ENCODE data around the gene RPS6KA5. TPM values are rescaled to one million over a fixed set of nuclear protein-coding genes. Genes with fewer than 3 reads are reported as not detected.

Gene RPS6KA5
- total RNA-seq, 1 donor from 2014 or later: 1.0 TPM

- Mint-ChIP-seq H3K27ac (ENCODE audit: unreplicated experiment) (no peak overlapping the region), H3K36me3 (ENCODE audit: low read depth, unreplicated experiment) (peaks cover 3% of the 10 kb centered on the region), H3K9me3 (ENCODE audit: unreplicated experiment) (peaks cover 3% of the 10 kb centered on the region), H3K27me3 (ENCODE audit: low read depth, unreplicated experiment) (no peaks in the 10 kb centered on the region), H3K4me1 (ENCODE audit: low read depth, unreplicated experiment) (no peaks in the 10 kb centered on the region), H3K4me3 (ENCODE audit: unreplicated experiment) (no peak overlapping the region)
- Histone ChIP-seq H3K4me3 (ENCODE audit: insufficient read depth, low read depth, low read length) (no peak overlapping the region), H2AFZ (ENCODE audit: low read depth, low read length) (no peak overlapping the region), H3K27me3 (ENCODE audit: insufficient read depth, low read length) (peaks cover 2% of the 10 kb centered on the region), H3K79me2 (ENCODE audit: insufficient read depth, low read length) (no peaks in the 10 kb centered on the region), H3K4me1 (ENCODE audit: insufficient read depth, low read length) (no peaks in the 10 kb centered on the region), H3K36me3 (ENCODE audit: insufficient read depth, low read length) (no peaks in the 10 kb centered on the region), H3K9ac (ENCODE audit: low read length) (no peak overlapping the region), H3K27ac (ENCODE audit: low read depth, low read length) (no peak overlapping the region), H4K20me1 (ENCODE audit: insufficient read depth, low read length) (no peaks in the 10 kb centered on the region), H3K4me2 (ENCODE audit: low read length) (no peak overlapping the region), H3K9me3 (ENCODE audit: insufficient read depth, low read depth, low read length) (peaks cover 3% of the 10 kb centered on the region)
- no peak for DNase-seq (ENCODE audit: low read depth)
- no peak for FAIRE-seq
- TF ChIP-seq EZH2 (IDR thresholded peaks at IDR 0.05; ENCODE audit: insufficient read depth, low read length) (no peak), CTCF (IDR thresholded peaks at IDR 0.05; ENCODE audit: insufficient read depth, low read depth, low read length) (no peak)
Measured at GRCh38 chr14:90963343-90963742, 97.1 kb downstream of the RPS6KA5 start.

- H3K4me1 Mint-ChIP-seq (ENCODE audit: low read depth, unreplicated experiment): no peaks in the 10 kb centered on the region
- Histone ChIP-seq H3K79me2 (ENCODE audit: insufficient read depth, low read length) (no peaks in the 10 kb centered on the region), H3K27ac (ENCODE audit: low read depth, low read length) (no peak overlapping the region), H3K4me1 (ENCODE audit: insufficient read depth, low read length) (no peaks in the 10 kb centered on the region), H3K4me2 (ENCODE audit: low read length) (no peak overlapping the region), H4K20me1 (ENCODE audit: insufficient read depth, low read length) (no peaks in the 10 kb centered on the region), H3K4me3 (ENCODE audit: insufficient read depth, low read depth, low read length) (no peak overlapping the region), H3K9me3 (ENCODE audit: insufficient read depth, low read depth, low read length) (no peaks in the 10 kb centered on the region), H3K27me3 (ENCODE audit: insufficient read depth, low read length) (peaks cover 2% of the 10 kb centered on the region), H3K36me3 (ENCODE audit: insufficient read depth, low read length) (no peaks in the 10 kb centered on the region), H3K9ac (ENCODE audit: low read length) (no peak overlapping the region), H2AFZ (ENCODE audit: low read depth, low read length) (no peak overlapping the region)
- H3K9me3 Mint-ChIP-seq (ENCODE audit: unreplicated experiment): no peaks in the 10 kb centered on the region
- DNase-seq (ENCODE audit: low read depth) (no peak), FAIRE-seq (no peak)
- H3K27ac Mint-ChIP-seq (ENCODE audit: unreplicated experiment): no peak overlapping the region
- no peaks in the 10 kb centered on the region for H3K27me3 Mint-ChIP-seq (ENCODE audit: low read depth, unreplicated experiment)
- no peaks in the 10 kb centered on the region for H3K36me3 Mint-ChIP-seq (ENCODE audit: low read depth, unreplicated experiment)
- no peak overlapping the region for H3K4me3 Mint-ChIP-seq (ENCODE audit: unreplicated experiment)
- TF ChIP-seq EZH2 (IDR thresholded peaks at IDR 0.05; ENCODE audit: insufficient read depth, low read length): no peak
- TF ChIP-seq CTCF (IDR thresholded peaks at IDR 0.05; ENCODE audit: insufficient read depth, low read depth, low read length): no peak
Measured at GRCh38 chr14:90962505-90963109, 97.8 kb downstream of the RPS6KA5 start.

GRCh38 chr14:90960818-90961217, 99.6 kb downstream of the RPS6KA5 start:
- Mint-ChIP-seq H3K4me3 (ENCODE audit: unreplicated experiment) (no peak overlapping the region), H3K4me1 (ENCODE audit: low read depth, unreplicated experiment) (no peaks in the 10 kb centered on the region), H3K9me3 (ENCODE audit: unreplicated experiment) (no peaks in the 10 kb centered on the region), H3K27me3 (ENCODE audit: low read depth, unreplicated experiment) (no peaks in the 10 kb centered on the region), H3K36me3 (ENCODE audit: low read depth, unreplicated experiment) (no peaks in the 10 kb centered on the region), H3K27ac (ENCODE audit: unreplicated experiment) (no peak overlapping the region)
- Histone ChIP-seq H3K9ac (ENCODE audit: low read length) (no peak overlapping the region), H3K27me3 (ENCODE audit: insufficient read depth, low read length) (peaks cover 2% of the 10 kb centered on the region), H3K4me2 (ENCODE audit: low read length) (no peak overlapping the region), H3K79me2 (ENCODE audit: insufficient read depth, low read length) (no peaks in the 10 kb centered on the region), H4K20me1 (ENCODE audit: insufficient read depth, low read length) (no peaks in the 10 kb centered on the region), H2AFZ (ENCODE audit: low read depth, low read length) (no peak overlapping the region), H3K4me1 (ENCODE audit: insufficient read depth, low read length) (no peaks in the 10 kb centered on the region), H3K36me3 (ENCODE audit: insufficient read depth, low read length) (no peaks in the 10 kb centered on the region), H3K4me3 (ENCODE audit: insufficient read depth, low read depth, low read length) (no peak overlapping the region), H3K9me3 (ENCODE audit: insufficient read depth, low read depth, low read length) (no peaks in the 10 kb centered on the region), H3K27ac (ENCODE audit: low read depth, low read length) (no peak overlapping the region)
- DNase-seq (ENCODE audit: low read depth) (no peak), FAIRE-seq (no peak)
- TF ChIP-seq EZH2 (IDR thresholded peaks at IDR 0.05; ENCODE audit: insufficient read depth, low read length) (no peak), CTCF (IDR thresholded peaks at IDR 0.05; ENCODE audit: insufficient read depth, low read depth, low read length) (no peak)

All from astrocyte (in vitro differentiated cells and primary cell).